NCI-H446 (cell line): ENCODE measurements around the gene TNK2.
"Not testable (repeated sequence)": the region's sequence is repeated elsewhere in the genome, so short reads cannot be mapped to it uniquely, and the experiment has no call there.

Source experiments
- DNase-seq, 2 experiments: peaks; one replicate each; lab custom pipeline; 2025; lab: John Stamatoyannopoulos, UW

Gene TNK2

GRCh38 chr3:195821403-195822130 is 86.8 kb downstream of the TNK2 start:
- DNase-seq, result no peak

GRCh38 chr3:195820901-195821300 is 87.5 kb downstream of the TNK2 start:
- DNase-seq, result no peak

- no peak for DNase-seq
These were observed 88.2 kb downstream of the TNK2 start for GRCh38 chr3:195820186-195820585.

GRCh38 chr3:195818301-195818700 is 90.0 kb downstream of the TNK2 start:
- no peak for DNase-seq

- no peak for DNase-seq
These were observed 90.7 kb downstream of the TNK2 start for GRCh38 chr3:195817578-195818135.

- DNase-seq, result not testable (repeated sequence)
These were observed 92.0 kb downstream of the TNK2 start for GRCh38 chr3:195816276-195816913.

GRCh38 chr3:195815169-195815771 is 93.1 kb downstream of the TNK2 start:
- no peak for DNase-seq

- no peak for DNase-seq
These were observed 94.3 kb downstream of the TNK2 start for GRCh38 chr3:195813916-195814640.
